Stimulated activated CD4-positive, alpha-beta T cell treated with anti-CD3 and anti-CD28 coated beads, Interleukin-1b, Interleukin-23, amount 100 ng/mL, for 1 hour (primary cell): ENCODE results near the gene ADARB2.
"Not testable (repeated sequence)": the region's sequence is repeated elsewhere in the genome, so short reads cannot be mapped to it uniquely, and the experiment has no call there.

Experiments
- DNase-seq, 2 donors: peaks; one replicate each; pipeline ENCODE4 v3.0.0-alpha.2; 2020; ENCODE audit warnings: low read depth in 2 of 2

ADARB2 gene

GRCh38 chr10:1354809-1355710, 382.3 kb downstream of the ADARB2 start:
- DNase-seq, result no peak

DNA sequence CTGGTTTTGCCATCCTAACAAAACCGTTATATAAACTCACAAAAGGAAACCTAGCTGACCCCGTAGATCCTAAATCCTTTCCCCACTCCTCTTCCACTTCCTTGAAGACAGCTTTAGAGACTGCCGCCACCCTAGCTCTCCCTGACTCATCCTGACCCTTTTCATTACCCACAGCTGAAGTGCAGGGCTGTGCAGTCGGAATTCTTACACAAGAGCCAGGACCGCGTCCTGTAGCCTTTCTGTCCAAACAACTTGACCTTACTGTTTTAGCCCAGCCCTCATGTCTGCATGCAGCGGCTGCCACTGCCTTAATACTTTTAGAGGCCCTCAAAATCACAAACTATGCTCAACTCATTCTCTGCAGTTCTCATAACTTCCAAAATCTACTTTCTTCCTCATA, 385.0 kb downstream of the ADARB2 start:
- DNase-seq, result not testable (repeated sequence)

- DNase-seq, result no peak
Measured at GRCh38 chr10:1348773-1349050, 388.6 kb downstream of the ADARB2 start.

GRCh38 chr10:1347962-1348772, 389.2 kb downstream of the ADARB2 start:
- DNase-seq, result no peak

DNA sequence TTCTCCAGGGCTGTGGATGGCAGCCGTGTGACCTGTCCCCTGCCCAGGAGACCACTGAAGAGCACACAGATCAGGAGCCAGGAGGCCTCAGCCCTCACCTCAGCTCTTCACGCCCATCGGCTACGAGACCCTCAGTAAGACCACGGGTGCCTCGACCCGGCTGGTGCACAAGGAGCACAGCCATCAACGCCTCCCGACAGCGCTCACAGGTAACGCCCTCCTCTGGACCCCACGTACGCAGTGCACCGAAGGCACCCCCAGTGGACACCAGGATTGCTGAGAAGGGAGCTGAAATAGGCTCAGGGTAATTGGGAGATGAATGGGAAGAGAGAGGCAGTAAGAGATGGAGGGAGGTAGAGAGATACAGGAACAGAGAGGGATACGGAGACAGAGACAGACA, 389.8 kb downstream of the ADARB2 start:
- DNase-seq, result no peak

DNA sequence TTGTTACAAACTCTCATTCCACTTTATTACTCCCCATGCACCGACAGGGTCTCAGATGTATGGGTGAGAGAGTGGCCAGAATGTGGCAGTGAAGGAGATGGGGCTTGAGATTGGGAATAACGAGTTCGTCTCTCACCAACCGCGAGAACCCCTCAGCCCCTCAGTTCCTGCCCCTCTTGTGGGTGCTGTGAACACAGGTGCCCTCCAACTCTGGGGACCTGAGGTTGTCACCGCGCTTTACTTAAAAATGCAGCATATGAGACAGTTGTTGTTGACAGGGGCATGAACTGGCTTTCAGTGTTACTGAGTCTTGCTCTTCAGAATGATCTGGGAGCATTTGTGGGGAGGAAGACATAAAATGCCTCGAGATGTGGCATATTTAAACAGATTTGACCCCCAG, 391.1 kb downstream of the ADARB2 start:
- DNase-seq, result no peak

GRCh38 chr10:1345368-1345767, 392.0 kb downstream of the ADARB2 start:
- no peak for DNase-seq

GRCh38 chr10:1344846-1345245, 392.5 kb downstream of the ADARB2 start:
- DNase-seq, result no peak

GRCh38 chr10:1344408-1344807, 392.9 kb downstream of the ADARB2 start:
- no peak for DNase-seq

GRCh38 chr10:1343176-1343575, 394.1 kb downstream of the ADARB2 start:
- DNase-seq, result no peak

DNA sequence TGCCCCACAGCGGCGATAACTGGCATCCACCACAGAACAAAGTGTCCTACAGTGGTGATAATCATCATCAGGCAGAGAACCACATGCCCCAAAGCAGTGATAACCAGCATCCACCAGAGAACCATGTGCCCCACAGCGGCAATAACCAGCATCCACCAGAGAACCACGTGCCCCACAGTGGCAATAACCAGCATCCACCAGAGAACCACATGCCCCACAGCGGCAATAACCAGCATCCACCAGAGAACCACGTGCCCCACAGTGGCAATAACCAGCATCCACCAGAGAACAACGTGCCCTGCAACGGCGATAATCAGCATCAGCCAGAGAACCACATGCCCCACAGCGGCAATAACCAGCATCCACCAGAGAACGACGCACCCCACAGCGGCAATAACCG, 396.3 kb downstream of the ADARB2 start:
- not testable (repeated sequence) for DNase-seq

- no peak for DNase-seq
Measured at GRCh38 chr10:1339396-1339795, 397.9 kb downstream of the ADARB2 start.

DNA sequence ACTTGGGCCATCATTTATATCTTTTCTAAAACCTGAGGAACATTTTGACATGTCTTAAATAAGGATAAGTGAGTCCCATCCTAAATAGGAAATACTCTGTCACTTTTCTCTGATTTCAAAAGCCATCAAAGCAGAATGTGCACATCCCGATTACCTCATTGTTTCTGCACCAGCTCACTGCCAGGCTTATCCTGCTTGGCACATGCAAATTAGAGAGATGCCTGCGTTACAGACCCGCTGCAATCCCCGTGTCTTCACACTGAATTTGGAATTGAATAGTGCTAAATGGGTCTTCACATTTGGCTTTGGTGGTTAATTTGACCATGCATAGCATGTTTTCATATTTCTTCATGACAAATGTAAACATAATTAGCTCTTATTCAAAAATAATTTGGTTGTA, 401.7 kb downstream of the ADARB2 start:
- DNase-seq, result no peak

- no peak for DNase-seq
Measured at GRCh38 chr10:1333981-1334380, 403.3 kb downstream of the ADARB2 start.

GRCh38 chr10:1331560-1331959, 405.8 kb downstream of the ADARB2 start:
- DNase-seq, result no peak

- no peak for DNase-seq
Measured at GRCh38 chr10:1329622-1330021, 407.7 kb downstream of the ADARB2 start.

GRCh38 chr10:1328981-1329614, 408.2 kb downstream of the ADARB2 start:
- DNase-seq, result no peak

DNA sequence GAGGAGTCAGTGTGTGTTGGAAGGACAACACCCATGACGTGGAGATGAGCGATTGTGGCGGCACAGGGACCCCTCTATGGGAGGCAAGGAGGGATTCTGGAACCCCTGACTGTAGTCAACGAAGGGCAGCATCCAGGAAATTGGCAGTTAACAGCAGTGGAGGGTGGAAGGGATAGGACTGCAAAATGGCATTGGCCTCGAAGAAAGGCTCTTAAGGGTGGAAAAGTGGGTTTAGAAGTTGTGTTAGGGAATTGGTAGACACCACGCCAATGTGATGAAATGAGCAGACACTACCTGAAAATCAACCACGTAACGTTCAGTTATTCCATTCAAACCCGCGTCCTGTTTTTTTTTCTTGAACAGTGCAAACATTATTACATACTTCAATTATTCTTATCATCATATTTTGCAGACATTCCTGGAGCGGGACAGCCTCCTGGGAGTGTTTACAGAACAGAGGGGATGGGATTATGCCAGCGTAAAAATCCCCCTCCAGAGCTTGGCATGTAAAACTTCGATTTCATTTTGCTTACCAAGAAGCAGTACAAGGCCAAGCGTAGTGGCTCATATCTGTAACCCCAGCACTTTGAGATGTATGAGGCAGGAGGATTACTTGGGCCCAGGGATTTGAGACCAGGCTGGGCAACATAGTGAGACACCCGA, 409.0 kb downstream of the ADARB2 start:
- DNase-seq, result no peak

DNA sequence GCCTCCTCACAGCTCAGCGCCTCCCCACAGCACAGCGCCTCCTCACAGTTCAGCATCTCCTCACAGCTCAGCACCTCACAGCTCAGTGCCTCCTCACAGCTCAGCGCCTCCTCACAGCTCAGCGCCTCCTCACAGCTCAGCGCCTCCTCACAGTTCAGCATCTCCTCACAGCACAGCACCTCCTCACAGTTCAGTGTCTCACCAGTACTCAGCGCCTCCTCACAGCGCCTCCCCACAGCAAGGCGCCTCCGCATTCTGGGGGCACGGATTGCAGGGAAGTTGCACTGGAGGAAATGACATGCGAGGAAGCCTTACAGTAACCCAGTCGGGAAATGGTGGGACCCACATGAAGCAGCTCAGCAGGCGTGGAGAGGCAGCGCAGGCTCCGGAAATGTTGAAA, 409.6 kb downstream of the ADARB2 start:
- no peak for DNase-seq

DNA sequence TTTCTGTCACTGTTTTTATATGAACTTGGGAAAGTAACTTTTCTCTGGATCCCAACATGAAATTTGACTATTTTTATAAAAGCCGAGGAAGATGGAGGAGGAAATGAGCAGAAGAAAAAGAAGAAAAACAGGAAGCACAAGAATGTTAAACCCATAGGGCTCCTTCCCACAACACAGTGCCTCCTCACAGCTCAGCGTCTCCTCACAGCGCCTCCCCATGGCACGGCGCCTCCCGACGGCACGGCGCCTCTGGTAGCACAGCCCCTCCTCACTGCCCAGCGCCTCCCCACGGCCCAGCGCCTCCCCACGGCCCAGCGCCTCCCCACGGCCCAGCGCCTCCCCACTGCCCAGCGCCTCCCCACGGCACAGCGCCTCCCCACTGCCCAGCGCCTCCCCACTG, 410.8 kb downstream of the ADARB2 start:
- DNase-seq, result not testable (repeated sequence)

- no peak for DNase-seq
Measured at GRCh38 chr10:1324903-1325302, 412.4 kb downstream of the ADARB2 start.

- DNase-seq, result no peak
Measured at GRCh38 chr10:1323951-1324350, 413.4 kb downstream of the ADARB2 start.
